BJ (cell line): Measurements from ENCODE around the gene RPS6KB1. TPM values are rescaled to one million over a fixed set of nuclear protein-coding genes. Genes with fewer than 3 reads are reported as not detected.
"Not testable (repeated sequence)": the region's sequence is repeated elsewhere in the genome, so short reads cannot be mapped to it uniquely, and the experiment has no call there.

Experiments
- CTCF ChIA-PET: fragments of 350-600 bp; formaldehyde crosslinking; extraction: SDS; loops from one replicate; lab custom pipeline; 2021; ENCODE audit warnings: antibody characterized with exemption, inconsistent platforms; lab: Yijun Ruan, JAX
- POLR2A ChIA-PET: fragments of 300-600 bp; sonication (Branson Sonifier 250); formaldehyde crosslinking; extraction: SDS; loops from one replicate; lab custom pipeline; 2021; ENCODE audit warnings: antibody characterized with exemption; lab: Charles Lee
- DNase-seq: peaks from one replicate; pipeline ENCODE4 v3.0.0-alpha.2; 2011; ENCODE audit warnings: low read depth
- H3K27me3 ChIP-seq: 2 replicates; pipeline ENCODE4 v1.6.0; 2011; ENCODE audit warnings: low read length; ENCODE audit not compliant: control insufficient read depth, insufficient read depth
- H3K36me3 ChIP-seq: 2 replicates; pipeline ENCODE4 v1.5.1; 2011; ENCODE audit warnings: low read length; ENCODE audit not compliant: control insufficient read depth, insufficient read depth
- H3K4me3 ChIP-seq: 2 replicates; pipeline ENCODE4 v1.5.1; 2011; ENCODE audit warnings: low read depth, mild to moderate bottlenecking, control low read depth, low read length
- polyA plus RNA-seq: library from polyadenylated mRNA; depleted of rRNA; stranded (reverse); fragments of >200 nt; gene quantifications from 2 replicates; pipeline ENCODE4 v1.2.3, GENCODE V29; 2011
- TF ChIP-seq, protein P1 (sequence below): IDR thresholded peaks from 2 replicates; pipeline ENCODE4 v1.5.1; 2011; ENCODE audit warnings: low read depth, mild to moderate bottlenecking, control low read depth, inconsistent platforms, low read length, moderate library complexity; ENCODE audit not compliant: insufficient read depth

RPS6KB1 gene
- polyA plus RNA-seq, 1 experiment, result 7.4 TPM

DNA sequence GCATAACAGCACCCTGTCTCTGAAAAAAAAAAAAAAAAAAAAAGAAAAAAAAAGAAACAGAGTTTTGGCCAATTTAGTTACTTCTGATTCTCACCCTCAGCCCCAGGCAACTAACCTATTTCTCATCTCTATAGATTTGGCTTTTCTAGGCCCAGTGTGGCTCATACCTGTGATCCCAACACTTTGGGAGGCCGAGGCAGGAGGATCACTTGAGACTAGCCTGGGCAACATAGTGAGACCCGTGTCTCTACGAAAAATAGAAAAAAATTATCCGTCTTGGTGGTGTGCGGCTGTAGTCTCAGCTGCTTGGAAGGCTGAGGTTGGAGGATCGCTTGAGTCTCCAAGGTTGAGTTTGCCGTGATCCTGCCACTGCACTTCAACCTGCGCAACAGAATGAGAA, 8.7 kb downstream of the RPS6KB1 start:
- H3K27me3 ChIP-seq, result no peaks in the 10 kb centered on the region
- no peaks in the 10 kb centered on the region for H3K36me3 ChIP-seq
- H3K4me3 ChIP-seq, result no peak overlapping the region
- ChIA-PET CTCF (no interaction called here), POLR2A (no interaction called here)
- TF ChIP-seq, protein P1, sequence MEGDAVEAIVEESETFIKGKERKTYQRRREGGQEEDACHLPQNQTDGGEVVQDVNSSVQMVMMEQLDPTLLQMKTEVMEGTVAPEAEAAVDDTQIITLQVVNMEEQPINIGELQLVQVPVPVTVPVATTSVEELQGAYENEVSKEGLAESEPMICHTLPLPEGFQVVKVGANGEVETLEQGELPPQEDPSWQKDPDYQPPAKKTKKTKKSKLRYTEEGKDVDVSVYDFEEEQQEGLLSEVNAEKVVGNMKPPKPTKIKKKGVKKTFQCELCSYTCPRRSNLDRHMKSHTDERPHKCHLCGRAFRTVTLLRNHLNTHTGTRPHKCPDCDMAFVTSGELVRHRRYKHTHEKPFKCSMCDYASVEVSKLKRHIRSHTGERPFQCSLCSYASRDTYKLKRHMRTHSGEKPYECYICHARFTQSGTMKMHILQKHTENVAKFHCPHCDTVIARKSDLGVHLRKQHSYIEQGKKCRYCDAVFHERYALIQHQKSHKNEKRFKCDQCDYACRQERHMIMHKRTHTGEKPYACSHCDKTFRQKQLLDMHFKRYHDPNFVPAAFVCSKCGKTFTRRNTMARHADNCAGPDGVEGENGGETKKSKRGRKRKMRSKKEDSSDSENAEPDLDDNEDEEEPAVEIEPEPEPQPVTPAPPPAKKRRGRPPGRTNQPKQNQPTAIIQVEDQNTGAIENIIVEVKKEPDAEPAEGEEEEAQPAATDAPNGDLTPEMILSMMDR, result no peak
- DNase-seq, result no peak

DNA sequence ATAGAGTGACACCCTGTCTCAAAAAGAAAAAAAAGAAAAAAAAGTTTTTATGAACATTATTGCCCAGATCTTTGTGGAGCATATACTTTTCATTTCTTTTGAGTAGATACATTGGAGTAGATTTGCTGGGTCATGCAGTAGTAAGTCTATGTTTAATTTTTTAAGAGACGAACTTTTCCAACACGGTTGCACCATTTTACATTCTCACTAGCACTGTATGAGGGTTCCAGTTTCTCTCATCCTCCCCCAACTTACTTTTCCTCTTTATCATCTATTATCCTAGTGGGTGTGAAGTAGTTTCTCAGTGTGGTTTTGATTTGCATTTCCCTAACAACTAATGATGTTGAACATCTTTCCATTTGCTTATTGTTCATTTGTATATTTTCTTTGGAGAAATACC, 10.5 kb downstream of the RPS6KB1 start:
- POLR2A ChIA-PET, result no interaction called here
- no peaks in the 10 kb centered on the region for H3K27me3 ChIP-seq
- peaks cover 1% of the 10 kb centered on the region; the same call in 1 of the 2 replicates for H3K36me3 ChIP-seq
- no peak for DNase-seq
- H3K4me3 ChIP-seq, result no peak overlapping the region
- CTCF ChIA-PET, result interaction anchor here (1.3 to 2.5 kb wide), 3 partner anchors 11 to 134 kb away, joined by 5 to 12 read pairs (median 5); no protein-coding TSS in a partner anchor
- TF ChIP-seq, protein P1, result no peak

DNA sequence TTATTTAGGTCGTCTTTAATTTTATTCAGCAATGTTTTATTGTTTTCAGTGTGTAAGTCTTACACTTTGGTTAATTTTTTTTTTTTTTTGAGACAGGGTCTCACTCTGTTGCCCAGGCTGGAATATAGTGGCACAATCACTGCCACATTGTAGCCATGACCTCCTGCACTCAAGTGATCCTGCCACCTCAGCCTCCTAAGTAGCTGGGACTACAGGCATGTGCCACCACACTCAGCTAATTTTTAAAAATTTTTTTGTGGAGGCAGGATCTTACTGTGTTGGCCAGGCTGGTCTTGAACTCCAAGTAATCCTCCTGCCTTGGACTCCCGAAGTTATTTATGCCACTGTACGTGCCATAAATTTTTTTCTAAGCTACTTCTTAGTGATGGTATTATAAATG, 14.5 kb downstream of the RPS6KB1 start:
- H3K4me3 ChIP-seq, result no peak overlapping the region
- peaks cover 1% of the 10 kb centered on the region; the same call in 1 of the 2 replicates for H3K36me3 ChIP-seq
- no peaks in the 10 kb centered on the region for H3K27me3 ChIP-seq
- ChIA-PET CTCF (no interaction called here), POLR2A (no interaction called here)
- no peak for DNase-seq
- TF ChIP-seq, protein P1, result no peak

DNA sequence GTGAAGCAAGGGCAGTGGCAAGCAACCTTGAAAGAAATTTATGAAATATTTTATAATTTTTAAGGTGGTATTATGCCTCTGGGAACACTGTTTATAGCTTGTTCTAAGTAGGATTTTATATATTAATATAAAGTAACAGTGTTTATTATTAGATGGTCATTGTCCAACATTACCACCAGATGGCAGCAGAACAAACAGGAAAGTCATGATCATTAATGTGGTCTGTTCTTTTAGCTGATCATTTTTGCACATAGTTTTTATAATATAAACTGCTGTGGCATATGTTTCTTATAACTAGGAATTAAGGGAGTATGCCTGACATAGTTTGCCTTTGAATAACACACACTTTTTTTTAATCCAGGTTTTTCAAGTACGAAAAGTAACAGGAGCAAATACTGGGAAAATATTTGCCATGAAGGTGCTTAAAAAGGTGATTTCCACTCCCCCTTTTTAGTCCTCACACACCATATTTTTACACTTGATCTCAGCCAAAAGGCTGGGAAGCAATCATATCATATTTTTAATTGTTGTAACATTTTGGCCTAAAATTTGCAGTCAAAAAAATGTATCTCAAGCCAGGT, 21.4 kb downstream of the RPS6KB1 start:
- peaks cover 8% of the 10 kb centered on the region for H3K36me3 ChIP-seq

DNA sequence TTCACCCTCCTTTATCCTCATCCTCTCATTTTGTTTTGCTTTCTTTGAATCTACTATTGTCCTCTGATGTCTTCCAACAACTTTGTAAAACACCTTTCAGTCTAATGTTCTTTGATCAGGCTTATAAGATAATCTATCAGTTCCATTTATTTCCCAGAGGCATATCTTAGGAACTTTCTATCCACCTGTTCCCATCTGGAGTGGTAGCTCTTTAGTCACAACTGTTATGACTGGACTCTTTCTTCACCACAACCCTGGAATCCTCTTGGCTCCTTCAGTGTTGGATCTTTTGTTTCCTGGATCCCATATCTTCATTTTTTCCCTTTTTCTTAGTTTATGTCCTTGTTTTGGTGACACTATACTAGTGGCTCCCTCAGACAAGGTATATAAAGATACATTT, 23.5 kb downstream of the RPS6KB1 start:
- TF ChIP-seq, protein P1, result no peak
- H3K36me3 ChIP-seq, result peaks cover 11% of the 10 kb centered on the region
- POLR2A ChIA-PET, result no interaction called here
- CTCF ChIA-PET, result no interaction called here
- H3K27me3 ChIP-seq, result no peaks in the 10 kb centered on the region
- H3K4me3 ChIP-seq, result no peak overlapping the region
- no peak for DNase-seq

More for the DNA sequence above, 21.4 kb downstream of the RPS6KB1 start:
- DNase-seq, result no peak
- ChIA-PET CTCF (interaction anchor here (0.6 to 3.0 kb wide), 14 partner anchors 9 to 212 kb away, joined by 3 to 17 read pairs (median 4); partner anchors contain the start of genes RNFT1, RPS6KB1 and TUBD1), POLR2A (interaction anchor here (0.7 kb wide), 1 partner anchor 9 kb away, joined by 5 read pairs; no protein-coding TSS in a partner anchor)
- TF ChIP-seq, protein P1, result peak; percentile 54
- Histone ChIP-seq H3K4me3 (no peak overlapping the region), H3K27me3 (no peaks in the 10 kb centered on the region)

DNA sequence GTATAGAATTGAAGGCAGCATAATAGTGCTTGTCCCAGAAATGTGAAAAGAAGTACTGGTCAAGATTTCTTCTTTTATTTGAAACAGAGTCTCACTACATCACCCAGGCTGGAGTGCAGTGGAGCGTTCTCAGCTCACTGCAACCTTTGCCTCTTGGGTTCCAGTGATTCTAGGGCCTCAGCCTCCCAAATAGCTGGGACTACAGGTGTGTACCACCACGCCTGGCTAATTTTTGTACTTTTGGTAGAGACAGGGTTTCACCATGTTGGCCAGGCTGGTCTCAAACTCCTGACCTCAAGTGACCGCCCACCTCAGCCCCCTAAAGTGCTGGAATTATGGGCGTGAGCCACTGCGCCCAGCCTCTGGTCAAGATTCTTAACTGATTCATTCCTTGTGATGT, 27.7 kb downstream of the RPS6KB1 start:
- DNase-seq, POLR2A ChIA-PET, H3K4me3 ChIP-seq, CTCF ChIA-PET, H3K27me3 ChIP-seq: not testable (repeated sequence)
- peaks cover 13% of the 10 kb centered on the region for H3K36me3 ChIP-seq

DNA sequence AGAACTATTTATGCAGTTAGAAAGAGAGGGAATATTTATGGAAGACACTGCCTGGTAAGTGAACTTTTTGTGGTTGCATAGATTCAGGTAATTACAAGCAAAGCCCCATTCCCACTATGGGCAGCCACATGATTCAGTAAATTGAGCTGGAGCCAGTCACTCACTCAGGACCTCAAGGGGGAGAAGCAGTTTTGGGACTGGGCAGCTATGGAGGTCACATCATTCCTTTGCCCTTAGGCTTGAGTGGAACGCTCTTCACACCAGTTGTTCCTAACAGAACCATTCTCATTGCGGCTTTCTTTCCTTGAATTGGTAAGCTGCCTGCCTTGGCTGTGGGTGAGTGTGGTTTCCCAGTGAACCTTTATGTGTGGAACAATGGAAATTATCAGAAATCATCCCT, 37.2 kb downstream of the RPS6KB1 start:
- H3K36me3 ChIP-seq, DNase-seq, CTCF ChIA-PET, H3K4me3 ChIP-seq, H3K27me3 ChIP-seq, POLR2A ChIA-PET: not testable (repeated sequence)

DNA sequence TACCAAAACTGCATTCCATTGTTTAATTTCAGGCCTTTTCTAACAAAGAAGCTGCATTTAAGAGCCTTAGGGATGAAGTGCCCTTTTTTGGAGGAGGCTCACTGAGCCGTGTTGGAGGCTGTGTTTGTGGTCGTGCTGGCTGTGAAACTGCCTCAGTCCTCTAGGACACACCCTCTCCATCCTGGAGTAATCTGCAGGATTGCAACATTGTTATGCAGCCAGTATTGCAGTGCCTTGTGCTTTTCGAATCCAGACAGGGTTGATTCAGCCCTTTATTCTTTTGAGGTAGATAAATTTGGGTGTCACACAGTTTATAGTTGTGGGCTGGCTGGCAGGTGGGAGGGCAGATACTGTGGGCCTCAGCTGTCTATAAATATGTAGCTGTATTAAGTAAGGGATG, 37.8 kb downstream of the RPS6KB1 start:
- H3K27me3 ChIP-seq, POLR2A ChIA-PET, CTCF ChIA-PET, H3K4me3 ChIP-seq, H3K36me3 ChIP-seq: not testable (repeated sequence)
- peak; percentile 27 for DNase-seq
